MCF 10A (cell line): ENCODE data around the gene AGBL3. TPM values are rescaled to one million over a fixed set of nuclear protein-coding genes. Genes with fewer than 3 reads are reported as not detected.

Experiments used
- BruUV-seq: library from RNA; stranded (reverse); fragments of 400-500 nt; replicated peaks from 2 replicates; lab custom pipeline; 2021; lab: Mats Ljungman, UMichigan
- CTCF ChIA-PET: fragments of 300-600 bp; sonication (Branson Sonifier 250); formaldehyde crosslinking; extraction: SDS; loops from one replicate; lab custom pipeline; 2021; ENCODE audit warnings: antibody characterized with exemption, inconsistent platforms; lab: Yijun Ruan, JAX
- POLR2A ChIA-PET: fragments of 300-600, 350-650 bp; sonication (Branson Sonifier 250); formaldehyde crosslinking; extraction: SDS; loops from one replicate; lab custom pipeline; 2020; ENCODE audit warnings: antibody characterized with exemption, inconsistent platforms; lab: Yijun Ruan, JAX
- DNase-seq: peaks from one replicate; pipeline ENCODE4 v3.0.0-alpha.2; 2018; ENCODE audit not compliant: unreplicated experiment
- H3K27ac Mint-ChIP-seq: one replicate; pipeline ENCODE4 v1.8.0; 2022; ENCODE audit warnings: mild to moderate bottlenecking, low read depth, mixed read lengths; ENCODE audit not compliant: unreplicated experiment
- H3K27me3 Mint-ChIP-seq: one replicate; pipeline ENCODE4 v1.8.0; 2022; ENCODE audit warnings: mixed read lengths; ENCODE audit not compliant: insufficient read depth, unreplicated experiment
- H3K36me3 Mint-ChIP-seq: one replicate; pipeline ENCODE4 v1.8.0; 2022; ENCODE audit warnings: mild to moderate bottlenecking, moderate library complexity, mixed read lengths; ENCODE audit not compliant: insufficient read depth, unreplicated experiment
- H3K4me1 Mint-ChIP-seq: one replicate; pipeline ENCODE4 v1.8.0; 2022; ENCODE audit warnings: mixed read lengths; ENCODE audit not compliant: insufficient read depth, unreplicated experiment
- H3K4me3 Mint-ChIP-seq: one replicate; pipeline ENCODE4 v1.8.0; 2022; ENCODE audit warnings: mild to moderate bottlenecking, moderate library complexity, mixed read lengths; ENCODE audit not compliant: unreplicated experiment
- H3K9me3 Mint-ChIP-seq: one replicate; pipeline ENCODE4 v1.8.0; 2022; ENCODE audit warnings: mixed read lengths; ENCODE audit not compliant: unreplicated experiment
- intact Hi-C: fragments of 100-400 bp; cut with micrococcal nuclease; formaldehyde crosslinking; loops from 2 replicates; pipeline ENCODE4 v1.14.1; 2022
- total RNA-seq: library from RNA; stranded (reverse); gene quantifications from 2 replicates; pipeline ENCODE4 v1.2.3, GENCODE V29; 2022
- TF ChIP-seq, protein P1 (sequence below): fragments of 200-600 bp; IDR thresholded peaks from one replicate; pipeline ENCODE4 v1.8.0; 2022; ENCODE audit warnings: antibody characterized with exemption, mild to moderate bottlenecking; ENCODE audit not compliant: unreplicated experiment

The AGBL3 gene
- total RNA-seq, 1 experiment from 2014 or later, result 1.8 TPM

DNA sequence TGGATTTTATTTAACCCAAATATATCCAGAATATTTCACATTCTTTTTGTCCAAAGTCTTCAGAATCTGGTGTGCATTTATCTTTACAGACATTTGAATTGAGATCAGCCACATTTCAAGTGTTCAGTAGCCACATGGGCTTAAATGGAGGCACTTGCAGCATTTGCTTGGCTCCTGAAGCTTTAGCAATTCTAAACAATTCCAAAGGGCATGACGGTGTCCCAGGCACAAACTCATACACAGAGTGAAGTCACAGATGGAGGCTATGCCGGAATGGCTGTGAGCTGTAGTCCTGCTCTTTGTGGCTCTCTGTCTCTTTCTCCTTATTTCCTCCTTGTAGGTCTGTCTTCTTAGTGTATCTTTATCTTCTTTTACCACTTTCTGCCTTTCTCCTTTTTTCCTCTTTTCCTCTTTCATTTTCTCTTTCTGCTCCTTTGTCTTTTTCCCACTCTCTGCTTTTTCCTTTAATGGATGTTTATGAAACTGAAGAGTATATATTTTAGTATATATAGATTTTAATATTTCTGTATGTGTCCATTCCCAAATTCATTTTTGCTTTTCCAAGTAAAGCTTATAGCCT, 7.7 kb downstream of the AGBL3 start:
- TF ChIP-seq, protein P1, sequence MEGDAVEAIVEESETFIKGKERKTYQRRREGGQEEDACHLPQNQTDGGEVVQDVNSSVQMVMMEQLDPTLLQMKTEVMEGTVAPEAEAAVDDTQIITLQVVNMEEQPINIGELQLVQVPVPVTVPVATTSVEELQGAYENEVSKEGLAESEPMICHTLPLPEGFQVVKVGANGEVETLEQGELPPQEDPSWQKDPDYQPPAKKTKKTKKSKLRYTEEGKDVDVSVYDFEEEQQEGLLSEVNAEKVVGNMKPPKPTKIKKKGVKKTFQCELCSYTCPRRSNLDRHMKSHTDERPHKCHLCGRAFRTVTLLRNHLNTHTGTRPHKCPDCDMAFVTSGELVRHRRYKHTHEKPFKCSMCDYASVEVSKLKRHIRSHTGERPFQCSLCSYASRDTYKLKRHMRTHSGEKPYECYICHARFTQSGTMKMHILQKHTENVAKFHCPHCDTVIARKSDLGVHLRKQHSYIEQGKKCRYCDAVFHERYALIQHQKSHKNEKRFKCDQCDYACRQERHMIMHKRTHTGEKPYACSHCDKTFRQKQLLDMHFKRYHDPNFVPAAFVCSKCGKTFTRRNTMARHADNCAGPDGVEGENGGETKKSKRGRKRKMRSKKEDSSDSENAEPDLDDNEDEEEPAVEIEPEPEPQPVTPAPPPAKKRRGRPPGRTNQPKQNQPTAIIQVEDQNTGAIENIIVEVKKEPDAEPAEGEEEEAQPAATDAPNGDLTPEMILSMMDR, result no peak
- no peak overlapping the region for H3K27ac Mint-ChIP-seq
- BruUV-seq, result no TSS peak
- peaks cover 23% of the 10 kb centered on the region for H3K36me3 Mint-ChIP-seq
- no peaks in the 10 kb centered on the region for H3K27me3 Mint-ChIP-seq
- ChIA-PET CTCF (no interaction called here), POLR2A (no interaction called here)
- H3K9me3 Mint-ChIP-seq, result no peaks in the 10 kb centered on the region
- H3K4me3 Mint-ChIP-seq, result no peak overlapping the region
- intact Hi-C loops, result loop anchor here (5.0 kb wide), 1 partner anchor 163 kb away; no protein-coding TSS in a partner anchor
- no peaks in the 10 kb centered on the region for H3K4me1 Mint-ChIP-seq
- no peak for DNase-seq

GRCh38 chr7:134995239-134996096, 9.2 kb downstream of the AGBL3 start:
- H3K27me3 Mint-ChIP-seq, result no peaks in the 10 kb centered on the region
- ChIA-PET CTCF (interaction anchor here (1.0 kb wide), 1 partner anchor 8 kb away, joined by 4 read pairs; no protein-coding TSS in a partner anchor), POLR2A (interaction anchor here (1.3 kb wide), 1 partner anchor 174 kb away, joined by 4 read pairs; no protein-coding TSS in a partner anchor)
- DNase-seq, result no peak
- TF ChIP-seq, protein P1, result no peak
- H3K9me3 Mint-ChIP-seq, result no peaks in the 10 kb centered on the region
- H3K4me1 Mint-ChIP-seq, result no peaks in the 10 kb centered on the region
- H3K4me3 Mint-ChIP-seq, result no peak overlapping the region
- intact Hi-C loops, result no loop called here
- no TSS peak for BruUV-seq
- H3K36me3 Mint-ChIP-seq, result peaks cover 23% of the 10 kb centered on the region
- peak overlapping the region; percentile 29 for H3K27ac Mint-ChIP-seq

- TF ChIP-seq, protein P1, result no peak
- Mint-ChIP-seq H3K9me3 (no peaks in the 10 kb centered on the region), H3K4me1 (no peaks in the 10 kb centered on the region), H3K27me3 (no peaks in the 10 kb centered on the region), H3K36me3 (peaks cover 23% of the 10 kb centered on the region), H3K4me3 (no peak overlapping the region), H3K27ac (no peak overlapping the region)
- no peak for DNase-seq
- ChIA-PET POLR2A (interaction anchor here (0.6 to 1.3 kb wide), 2 partner anchors 173 to 701 kb away, joined by 4 read pairs; no protein-coding TSS in a partner anchor), CTCF (interaction anchor here (1.0 to 2.1 kb wide), 2 partner anchors 9 kb away, joined by 4 to 7 read pairs; no protein-coding TSS in a partner anchor)
- intact Hi-C loops, result no loop called here
- no TSS peak for BruUV-seq
These were observed 9.8 kb downstream of the AGBL3 start for GRCh38 chr7:134996097-134996550.
